ENCODE data around the gene FAM83G.
"Not testable (repeated sequence)": the region's sequence is repeated elsewhere in the genome, so short reads cannot be mapped to it uniquely, and the experiment has no call there.

GRCh38 chr17:19048826-19049225, 44.3 kb upstream of the FAM83G start:
- not testable (repeated sequence) for TF ChIP-seq ZNF664 (tag by site-specific recombination; IDR thresholded peaks at IDR 0.05); CTCF (tag by site-specific recombination; IDR thresholded peaks at IDR 0.05); ZNF37A (tag by site-specific recombination; IDR thresholded peaks at IDR 0.05); TCF7L2 (IDR thresholded peaks at IDR 0.05; ENCODE audit: borderline replicate concordance, low read depth, low read length); ZBTB17 (tag by site-specific recombination; IDR thresholded peaks at IDR 0.05); EGR2 (tag by site-specific recombination; IDR thresholded peaks at IDR 0.05; ENCODE audit: low read depth); ZNF274 (IDR thresholded peaks at IDR 0.05; ENCODE audit: low read length); ZNF274 (tag by site-specific recombination; IDR thresholded peaks at IDR 0.05; ENCODE audit: borderline replicate concordance); ZNF670 (tag by site-specific recombination; IDR thresholded peaks at IDR 0.05; ENCODE audit: low read depth); ZNF558 (tag by site-specific recombination; IDR thresholded peaks at IDR 0.05); ZNF175 (tag by site-specific recombination; IDR thresholded peaks at IDR 0.05); ZNF398 (tag by site-specific recombination; IDR thresholded peaks at IDR 0.05); ZNF514 (tag by site-specific recombination; IDR thresholded peaks at IDR 0.05); ZNF174 (tag by site-specific recombination; IDR thresholded peaks at IDR 0.05)
